Renal cortex interstitium (tissue), 11 donors: ENCODE results near the gene AP5Z1. TPM values are rescaled to one million over a fixed set of nuclear protein-coding genes. Genes with fewer than 3 reads are reported as not detected.
"Not testable (repeated sequence)": the region's sequence is repeated elsewhere in the genome, so short reads cannot be mapped to it uniquely, and the experiment has no call there.

Experiments used
- DNase-seq, 11 donors: peaks; one replicate each; pipeline ENCODE4 v3.0.0-alpha.2; 2013; ENCODE audit warnings: low read depth in 9 of 11, low spot score in 4 of 11; ENCODE audit errors: extremely low read depth in 1 of 11
- polyA plus RNA-seq, 3 donors: library from polyadenylated mRNA; unstranded; fragments of 120-200 nt; gene quantifications; one replicate each; pipeline ENCODE4 v1.2.1, GENCODE V29; 2013; ENCODE audit not compliant: insufficient read length in 3 of 3

The AP5Z1 gene
- polyA plus RNA-seq, 3 donors = 14.9 to 31.4 (median 26.5) TPM

DNA sequence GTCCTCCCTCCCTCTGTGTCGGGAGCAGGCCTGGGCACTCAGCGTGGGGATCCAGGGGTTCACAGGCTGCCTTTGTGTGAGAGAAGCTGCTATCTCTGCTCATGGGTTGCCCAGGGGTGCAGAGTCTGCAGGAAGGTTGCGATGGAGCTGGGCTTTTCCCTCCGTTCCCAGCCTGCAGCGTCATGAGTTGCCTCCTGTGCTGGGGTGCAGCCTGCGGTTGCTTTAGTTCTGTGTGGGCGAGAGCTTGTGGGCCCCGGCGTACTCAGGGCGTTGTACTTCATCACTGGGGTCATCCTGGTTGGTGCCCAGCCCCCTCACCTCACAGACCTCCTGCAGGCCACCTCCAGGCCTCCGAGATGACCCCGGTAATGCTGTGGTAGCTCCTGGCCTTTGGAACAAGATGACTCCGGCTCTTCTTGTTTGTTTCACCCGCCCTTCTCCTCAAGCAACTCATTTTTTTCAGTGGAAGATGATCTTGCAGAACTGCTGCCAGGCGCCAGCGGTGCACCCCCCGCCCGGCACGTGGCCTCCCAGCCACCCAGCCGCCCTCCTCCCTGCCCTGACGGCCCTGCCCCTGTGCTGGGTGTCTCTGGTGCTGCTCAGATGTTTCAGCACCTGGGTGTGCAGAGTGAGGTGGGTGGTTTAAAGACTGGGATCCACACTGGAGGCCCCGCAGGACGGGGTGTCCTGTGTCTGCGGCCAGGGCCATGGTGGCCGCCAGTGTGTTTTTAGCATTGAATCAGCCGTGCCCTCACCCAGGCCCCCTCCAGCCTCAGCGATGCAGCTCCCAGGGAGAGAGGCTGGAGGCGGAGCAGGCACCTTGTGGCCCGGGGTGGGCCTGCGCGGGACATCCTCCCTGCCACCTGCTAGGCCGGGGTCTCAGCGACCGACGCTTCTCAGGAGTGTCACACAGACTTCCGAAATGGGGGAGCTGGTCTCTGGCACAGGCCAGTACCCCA lies 7.2 kb downstream of the AP5Z1 start:
- no peak for DNase-seq

GRCh38 chr7:4783292-4783652 lies 7.8 kb downstream of the AP5Z1 start:
- DNase-seq = no peak

DNA sequence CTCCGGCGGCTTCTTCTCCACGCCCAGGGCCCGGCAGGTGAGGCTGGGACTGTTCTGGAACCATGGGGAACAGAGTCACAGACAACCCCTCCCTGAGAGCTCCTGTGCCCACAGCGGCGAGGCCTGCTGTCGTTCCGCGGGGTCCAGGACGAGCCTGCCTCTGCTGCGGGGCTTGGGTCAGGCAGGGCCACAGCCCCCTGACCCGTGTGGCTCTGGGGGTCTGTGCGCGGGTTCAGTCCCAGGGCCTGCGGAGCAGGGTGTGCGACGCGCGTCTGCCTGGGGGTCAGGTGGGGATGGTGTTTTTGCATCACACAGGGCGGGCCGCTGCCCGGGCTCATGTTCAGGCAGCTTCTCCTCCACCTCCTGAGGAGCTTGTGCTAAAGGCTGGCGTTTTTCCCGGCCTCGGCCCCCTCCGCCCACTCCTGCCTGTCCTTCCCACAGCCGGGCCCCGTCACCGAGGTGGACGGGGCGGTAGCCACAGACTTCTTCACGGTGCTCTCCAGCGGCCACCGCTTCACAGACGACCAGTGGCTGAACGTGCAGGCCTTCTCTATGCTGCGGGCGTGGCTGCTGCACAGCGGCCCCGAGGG lies 8.4 kb downstream of the AP5Z1 start:
- DNase-seq = no peak

DNA sequence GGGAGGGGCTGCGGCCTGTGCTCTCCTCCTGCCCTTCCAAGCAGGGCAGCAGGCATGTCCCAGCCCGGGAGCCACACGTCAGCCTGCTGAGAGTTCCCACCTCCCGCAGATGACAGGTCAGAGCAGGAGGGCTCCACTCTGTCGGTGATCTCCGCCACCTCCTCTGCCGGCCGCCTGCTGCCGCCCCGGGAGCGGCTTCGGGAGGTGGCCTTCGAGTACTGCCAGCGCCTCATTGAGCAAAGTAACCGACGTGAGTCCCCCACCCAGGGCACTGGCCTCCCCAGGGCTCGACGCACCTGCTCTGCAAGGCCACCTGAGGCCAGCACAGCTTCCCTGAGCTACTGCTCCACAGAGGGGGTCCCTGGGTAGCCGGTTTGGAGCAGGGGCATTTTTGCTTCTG lies 9.4 kb downstream of the AP5Z1 start:
- DNase-seq = no peak

GRCh38 chr7:4785371-4785770 lies 9.9 kb downstream of the AP5Z1 start:
- DNase-seq = no peak

GRCh38 chr7:4786015-4786414 lies 10.6 kb downstream of the AP5Z1 start:
- DNase-seq = no peak

- no peak for DNase-seq
Measured at GRCh38 chr7:4787541-4787940, 12.1 kb downstream of the AP5Z1 start.

DNA sequence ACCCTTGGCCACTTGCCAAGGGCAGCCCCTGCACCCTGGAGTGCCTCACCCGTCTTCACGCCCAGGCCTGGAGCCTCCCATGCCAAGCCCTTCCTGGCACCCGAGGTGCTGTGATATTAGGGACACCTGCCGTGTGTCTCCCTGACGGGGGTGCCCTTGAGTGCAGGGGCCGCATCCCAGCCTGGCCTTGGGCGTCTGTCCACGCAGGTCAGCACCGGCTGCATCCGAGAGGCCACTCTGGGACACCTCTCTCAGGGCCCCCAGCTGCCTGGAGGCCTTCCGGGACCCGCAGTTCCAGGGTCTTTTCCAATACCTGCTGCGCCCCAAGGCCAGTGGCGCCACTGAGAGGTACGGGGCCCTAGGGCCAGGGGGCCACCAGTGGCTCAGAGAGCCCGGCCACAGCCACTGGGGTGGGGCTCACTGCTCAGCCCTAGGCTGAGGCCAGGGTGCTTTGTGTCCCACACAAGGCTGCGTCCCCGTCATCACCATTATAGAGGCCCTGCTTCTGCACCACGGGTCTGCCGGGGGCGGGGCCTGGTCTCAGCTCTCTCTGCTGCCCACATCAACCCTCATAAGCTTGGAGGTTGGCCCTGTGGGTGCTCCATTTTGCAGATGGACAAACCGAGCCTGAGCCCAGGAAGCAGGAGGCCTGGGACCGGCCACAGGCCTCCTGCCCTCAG lies 12.7 kb downstream of the AP5Z1 start:
- no peak for DNase-seq

DNA sequence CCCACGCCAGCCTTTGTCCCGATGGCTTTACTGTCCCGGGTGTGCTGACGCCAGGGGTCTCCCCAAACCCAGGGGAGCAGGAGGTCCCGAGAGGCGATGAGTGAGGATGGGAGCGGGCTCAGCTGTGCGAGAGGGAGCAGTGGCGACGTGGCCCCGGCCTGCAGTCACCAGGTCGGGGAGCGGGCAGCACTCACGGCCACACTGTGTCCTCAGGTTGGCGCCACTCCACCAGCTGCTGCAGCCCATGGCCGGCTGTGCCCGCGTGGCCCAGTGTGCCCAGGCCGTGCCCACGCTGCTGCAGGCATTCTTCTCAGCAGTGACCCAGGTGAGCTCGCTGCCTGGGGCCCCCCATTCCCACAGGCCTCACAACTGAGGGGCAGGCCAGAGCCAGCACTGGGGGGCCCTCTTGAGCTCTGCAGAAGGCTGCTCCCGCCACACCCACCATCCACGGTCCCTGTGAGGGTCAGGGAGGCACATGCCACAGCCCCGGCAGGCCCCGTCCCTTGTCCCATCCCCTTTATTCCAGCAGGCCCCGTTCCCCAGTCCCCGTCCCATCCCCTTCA lies 13.3 kb downstream of the AP5Z1 start:
- no peak for DNase-seq

DNA sequence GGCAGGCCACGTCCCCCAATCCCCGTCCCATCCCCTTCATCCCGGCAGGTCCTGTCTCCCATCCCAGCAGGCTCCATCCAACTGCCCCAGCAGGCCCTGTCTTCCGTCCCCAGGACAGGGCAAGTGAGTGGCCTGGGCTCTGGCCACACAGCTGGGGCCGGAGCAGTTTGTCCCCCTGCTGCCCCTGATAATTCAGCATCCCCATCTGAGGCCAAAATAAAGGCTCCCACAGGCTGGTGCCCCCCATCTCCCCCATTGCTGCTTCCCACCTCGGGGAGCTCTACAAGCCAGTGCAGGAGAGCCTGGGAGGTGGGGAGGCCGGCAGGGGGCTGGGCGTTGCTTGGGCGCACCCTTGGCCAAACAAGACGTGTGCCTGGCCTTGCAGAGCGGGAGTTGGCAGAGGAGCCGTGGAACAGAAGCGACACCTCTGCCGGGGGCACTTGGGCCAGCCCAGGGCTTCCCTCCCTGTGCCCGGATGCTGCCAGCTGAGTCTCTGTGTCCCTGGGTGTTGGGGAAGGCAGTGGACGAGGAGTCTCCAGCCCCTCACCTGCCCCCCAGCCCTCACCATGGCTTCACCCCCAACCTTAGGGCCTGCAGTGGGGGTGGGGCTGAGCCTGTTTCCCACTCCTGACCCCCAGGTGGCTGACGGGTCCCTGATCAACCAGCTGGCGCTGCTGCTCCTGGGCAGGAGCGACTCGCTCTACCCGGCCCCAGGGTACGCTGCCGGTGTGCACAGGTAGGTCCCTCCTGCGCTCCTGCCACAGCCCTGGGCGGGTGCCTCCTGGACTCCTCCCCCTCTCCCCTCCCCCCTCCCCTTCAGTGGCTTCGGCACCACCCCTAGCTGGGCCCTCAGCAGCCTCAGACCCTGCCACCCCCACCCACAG lies 14.0 kb downstream of the AP5Z1 start:
- DNase-seq = no peak

DNA sequence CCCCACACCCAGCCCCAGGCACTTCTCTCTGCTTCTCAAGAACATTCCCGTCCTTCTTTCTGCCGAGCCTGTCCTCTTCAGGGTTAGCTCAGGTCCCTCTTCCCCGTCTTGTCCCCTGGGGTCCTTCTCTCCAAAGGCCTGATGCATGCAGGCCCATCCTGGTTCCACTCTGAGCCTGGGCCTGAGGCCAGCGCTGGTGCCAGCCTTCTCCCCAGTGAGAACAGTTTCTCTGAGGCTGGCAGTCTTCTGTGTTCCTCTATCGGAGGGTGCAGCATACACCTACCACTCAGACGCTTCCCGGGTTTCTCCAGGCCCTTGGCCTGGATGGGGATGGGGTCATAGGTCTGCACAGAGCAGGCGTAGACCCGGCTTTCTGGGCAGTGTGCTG lies 14.6 kb downstream of the AP5Z1 start:
- no peak for DNase-seq

DNA sequence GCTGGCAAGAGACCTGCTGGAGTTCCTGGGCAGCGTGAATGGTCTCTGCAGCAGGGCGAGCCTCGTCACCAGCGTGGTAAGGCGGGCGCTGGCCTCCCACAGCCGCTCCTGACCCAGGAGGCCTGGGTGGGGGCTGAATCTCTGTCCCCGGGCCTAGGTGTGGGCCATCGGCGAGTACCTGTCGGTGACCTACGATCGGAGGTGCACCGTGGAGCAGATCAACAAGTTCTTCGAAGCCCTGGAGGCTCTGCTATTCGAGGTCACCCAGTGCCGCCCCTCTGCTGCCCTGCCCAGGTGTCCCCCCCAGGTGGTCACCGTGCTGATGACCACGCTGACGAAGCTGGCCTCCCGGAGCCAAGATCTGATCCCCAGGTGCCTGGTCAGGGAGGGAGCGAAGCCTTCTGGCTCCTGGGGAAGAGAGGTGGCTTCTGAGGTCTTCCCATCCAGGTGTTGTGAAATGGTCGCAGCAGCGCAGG lies 15.1 kb downstream of the AP5Z1 start:
- DNase-seq = no peak

- no peak for DNase-seq
Measured at GRCh38 chr7:4791101-4791737, 15.8 kb downstream of the AP5Z1 start.

DNA sequence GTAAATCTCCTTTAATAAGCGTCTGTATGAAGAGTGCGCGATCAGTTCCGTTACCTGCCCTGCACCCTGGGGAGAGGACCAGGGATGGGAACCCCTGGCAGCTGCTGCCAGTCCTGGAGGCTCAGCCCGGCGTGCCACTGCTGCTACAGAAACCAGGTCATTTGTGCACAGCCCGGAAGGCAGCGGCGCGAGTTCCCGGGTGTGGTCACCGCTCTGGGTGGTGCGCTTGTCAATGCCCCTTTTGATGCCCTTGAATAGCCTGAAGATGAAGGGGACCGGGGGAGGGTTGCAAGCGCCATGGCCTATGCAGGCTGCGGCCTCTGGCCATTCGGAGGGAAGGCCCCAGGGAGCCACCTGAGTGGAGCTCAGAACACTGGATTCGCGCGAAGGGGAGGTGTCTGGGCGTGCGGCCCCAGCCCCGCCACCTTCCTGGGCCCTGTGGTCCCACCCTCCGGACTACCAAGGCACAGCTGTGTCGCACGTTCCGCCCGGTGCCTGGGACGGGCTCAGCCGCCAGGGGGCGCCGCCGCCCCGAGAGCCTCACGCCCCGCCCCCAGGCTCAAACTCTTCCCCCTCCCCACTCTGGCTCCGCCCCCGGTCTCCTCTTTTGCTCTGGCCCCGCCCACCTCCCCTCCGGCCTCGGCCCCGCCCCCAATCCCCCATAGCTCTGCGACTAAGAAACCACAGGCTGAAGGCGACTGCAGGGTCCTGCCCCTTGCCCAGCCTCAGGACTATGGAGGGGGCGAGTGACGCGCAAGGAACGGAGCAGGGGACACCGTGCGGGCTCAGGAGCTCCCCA lies 16.5 kb downstream of the AP5Z1 start:
- DNase-seq = peak in 9 of 11 donors; percentile 63 to 79 (median 71)

DNA sequence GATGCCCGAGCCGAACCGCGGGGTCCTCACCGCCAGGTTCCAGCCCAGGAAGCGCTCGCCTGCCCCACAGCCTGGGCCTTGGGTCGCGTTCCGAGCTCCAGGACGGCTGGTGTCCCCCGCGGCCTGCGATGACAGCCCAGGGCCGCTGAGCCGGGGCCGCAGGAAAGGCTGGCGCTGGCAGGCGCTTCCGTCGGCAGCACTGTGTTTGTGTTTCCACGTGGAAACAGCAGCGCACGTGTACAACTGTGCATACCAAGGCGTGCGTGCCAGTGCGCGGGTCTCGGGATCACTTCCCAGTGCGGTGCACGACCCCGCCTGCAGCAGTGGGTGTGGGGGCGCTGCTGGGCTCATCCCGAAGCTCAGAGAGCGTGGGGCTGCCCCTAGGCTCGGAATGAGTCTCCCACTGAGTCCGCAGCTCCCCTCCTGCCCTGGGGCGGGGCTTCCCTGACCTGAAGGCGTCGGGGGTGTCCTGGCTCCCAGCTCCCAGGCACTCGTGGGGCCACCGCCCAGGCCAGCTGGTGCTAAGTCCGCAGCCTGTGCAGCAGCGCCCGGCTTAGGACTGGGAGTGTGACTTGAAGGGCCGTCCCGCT lies 17.2 kb downstream of the AP5Z1 start:
- DNase-seq = no peak

GRCh38 chr7:4793385-4793993 lies 18.1 kb downstream of the AP5Z1 start:
- not testable (repeated sequence) for DNase-seq

- not testable (repeated sequence) for DNase-seq
Measured at GRCh38 chr7:4794171-4794570, 18.7 kb downstream of the AP5Z1 start.
